H1 (cell line): ENCODE results near the gene GFY. TPM values are rescaled to one million over a fixed set of nuclear protein-coding genes. Genes with fewer than 3 reads are reported as not detected.

Experiments
- ASH2L ChIP-seq: fragments of 200-600, 300-600 bp; sonication (generic); IDR thresholded peaks from one replicate; pipeline ENCODE4 v1.7.1; 2017; ENCODE audit warnings: low read length
- EP300 ChIP-seq, 2 experiments: IDR thresholded peaks; 1 replicate in 1 of 2; 2 replicates in 1 of 2; pipeline ENCODE4 v1.6.1; 2011 to 2012; ENCODE audit warnings: low read depth in 2 of 2, low read length in 2 of 2, mild to moderate bottlenecking in 2 of 2, borderline replicate concordance in 1 of 2, inconsistent platforms in 1 of 2, moderate library complexity in 1 of 2
- FOSL1 ChIP-seq: IDR thresholded peaks from 2 replicates; pipeline ENCODE4 v1.6.1; 2011; ENCODE audit warnings: mild to moderate bottlenecking, low read depth, low read length, moderate library complexity; ENCODE audit not compliant: insufficient read depth
- NRF1 ChIP-seq: IDR thresholded peaks from 2 replicates; pipeline ENCODE4 v1.6.1; 2011; ENCODE audit warnings: mild to moderate bottlenecking, low read depth, low read length, improper control_type of control experiment
- RBBP5 ChIP-seq: IDR thresholded peaks from 2 replicates; pipeline ENCODE4 v1.7.1; 2012; ENCODE audit warnings: low read depth, mild to moderate bottlenecking, inconsistent platforms, low read length, moderate library complexity, borderline replicate concordance
- RFX5 ChIP-seq: IDR thresholded peaks from 2 replicates; pipeline ENCODE4 v1.6.1; 2011; ENCODE audit warnings: low read depth, low read length, improper control_type of control experiment, borderline replicate concordance
- SIX5 ChIP-seq: IDR thresholded peaks from 2 replicates; pipeline ENCODE4 v1.6.1; 2011; ENCODE audit warnings: mild to moderate bottlenecking, low read depth, low read length
- polyA plus RNA-seq, 7 experiments: library from polyadenylated mRNA; depleted of rRNA in 3 of 7; stranded (reverse) in 5 of 7; unstranded in 2 of 7; fragments of >200 nt in 5 of 7; fragments of 200-250 nt in 2 of 7; gene quantifications; 1 replicate in 5 of 7; 2 replicates in 1 of 7; 4 replicates in 1 of 7; pipeline versions ENCODE4 v1.2.1 to v1.2.3, GENCODE V29; 2011 to 2013; ENCODE audit warnings: missing spikeins in 2 of 7, mixed read lengths in 2 of 7
- total RNA-seq: library from RNA; stranded (reverse); fragmentation: NEBNext Ultra II Directional; extraction: Animal tissue kit (Norgen Biotek cat#: 25700); gene quantifications from 2 replicates; pipeline ENCODE4 v1.2.1, GENCODE V29; 2021

The GFY gene
- total and polyA plus RNA-seq, 2 of the 8 experiments (the other 6 are each of a cell fraction or from before 2014, with no cell fraction given): 0.68 to 0.93 TPM

- TF ChIP-seq NRF1: no peak
- no peak for TF ChIP-seq SIX5
- no peak for TF ChIP-seq ASH2L
- TF ChIP-seq FOSL1: no peak
- no peak for TF ChIP-seq RBBP5
- no peak for TF ChIP-seq RFX5
- TF ChIP-seq EP300 (IDR thresholded peaks at IDR 0.05; ENCODE audit: borderline replicate concordance in 1 of 2, low read depth in 2 of 2, low read length in 2 of 2): no peak
Measured at GRCh38 chr19:49411681-49412326, 13.4 kb upstream of the GFY start (continued).
